ENCODE data around the gene F2RL1.

GRCh38 chr5:76799588-76799987, 19.2 kb upstream of the F2RL1 start:
- TF ChIP-seq EZH2 (IDR thresholded peaks at IDR 0.05; ENCODE audit: insufficient read depth, poor library complexity, severe bottlenecking) = no peak
- TF ChIP-seq EZH2phosphoT487 (IDR thresholded peaks at IDR 0.05; ENCODE audit: insufficient read depth, low read depth) = no peak
